Activated gamma-delta T cell (primary cell): ENCODE results near the gene TOMM70.
A peak's percentile ranks its signal among the peaks of the same experiment; 100 is the strongest.
"Not testable (repeated sequence)": the region's sequence is repeated elsewhere in the genome, so short reads cannot be mapped to it uniquely, and the experiment has no call there.

Experiments
- DNase-seq: peaks from one replicate; lab custom pipeline; 2025; lab: John Stamatoyannopoulos, UW

Gene TOMM70

GRCh38 chr3:100364421-100364820 is 36.5 kb downstream of the TOMM70 start:
- no peak for DNase-seq

DNA sequence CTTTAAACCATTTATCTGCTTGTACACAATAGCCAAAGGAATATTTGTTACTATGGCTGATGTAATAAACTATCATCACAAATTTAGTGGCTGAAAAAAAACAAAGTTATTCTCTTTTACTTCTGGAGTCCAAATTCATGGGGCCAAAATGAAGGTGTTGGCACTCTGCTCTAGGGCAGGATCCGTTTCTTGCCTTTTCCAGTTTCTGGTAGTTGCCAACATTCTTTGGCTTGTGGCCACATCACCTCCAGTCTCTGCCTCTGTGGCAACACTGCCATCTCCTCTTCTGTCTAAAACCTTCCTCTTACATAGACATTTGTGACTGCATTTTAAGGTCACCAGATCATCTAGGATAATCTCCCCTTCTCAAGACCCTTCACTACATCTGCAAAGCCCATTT is 39.0 kb downstream of the TOMM70 start:
- no peak for DNase-seq

GRCh38 chr3:100360757-100361496 is 40.0 kb downstream of the TOMM70 start:
- no peak for DNase-seq

- DNase-seq: no peak
Observed at GRCh38 chr3:100359035-100359434, 41.9 kb downstream of the TOMM70 start.

DNA sequence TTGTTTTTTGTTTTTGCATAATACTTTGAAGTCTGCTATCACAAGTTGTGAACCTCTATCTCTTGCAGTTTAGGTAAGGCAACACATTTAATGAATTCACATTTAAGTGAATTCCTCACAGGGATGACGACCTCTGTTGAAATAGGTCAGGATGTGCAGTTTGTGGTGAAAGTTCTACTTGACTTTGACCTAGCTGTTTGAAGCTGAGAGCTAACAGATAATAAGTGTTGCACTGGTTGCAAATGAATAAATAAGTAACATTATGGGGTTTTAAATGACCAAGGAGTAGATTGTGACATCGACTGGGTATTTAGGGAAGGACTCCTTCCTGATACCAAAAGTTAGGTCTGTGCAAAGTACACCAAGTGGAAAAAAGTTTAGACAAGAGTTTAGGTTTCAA is 42.5 kb downstream of the TOMM70 start:
- no peak for DNase-seq

- DNase-seq: no peak
Observed at GRCh38 chr3:100354850-100355249, 46.0 kb downstream of the TOMM70 start.

DNA sequence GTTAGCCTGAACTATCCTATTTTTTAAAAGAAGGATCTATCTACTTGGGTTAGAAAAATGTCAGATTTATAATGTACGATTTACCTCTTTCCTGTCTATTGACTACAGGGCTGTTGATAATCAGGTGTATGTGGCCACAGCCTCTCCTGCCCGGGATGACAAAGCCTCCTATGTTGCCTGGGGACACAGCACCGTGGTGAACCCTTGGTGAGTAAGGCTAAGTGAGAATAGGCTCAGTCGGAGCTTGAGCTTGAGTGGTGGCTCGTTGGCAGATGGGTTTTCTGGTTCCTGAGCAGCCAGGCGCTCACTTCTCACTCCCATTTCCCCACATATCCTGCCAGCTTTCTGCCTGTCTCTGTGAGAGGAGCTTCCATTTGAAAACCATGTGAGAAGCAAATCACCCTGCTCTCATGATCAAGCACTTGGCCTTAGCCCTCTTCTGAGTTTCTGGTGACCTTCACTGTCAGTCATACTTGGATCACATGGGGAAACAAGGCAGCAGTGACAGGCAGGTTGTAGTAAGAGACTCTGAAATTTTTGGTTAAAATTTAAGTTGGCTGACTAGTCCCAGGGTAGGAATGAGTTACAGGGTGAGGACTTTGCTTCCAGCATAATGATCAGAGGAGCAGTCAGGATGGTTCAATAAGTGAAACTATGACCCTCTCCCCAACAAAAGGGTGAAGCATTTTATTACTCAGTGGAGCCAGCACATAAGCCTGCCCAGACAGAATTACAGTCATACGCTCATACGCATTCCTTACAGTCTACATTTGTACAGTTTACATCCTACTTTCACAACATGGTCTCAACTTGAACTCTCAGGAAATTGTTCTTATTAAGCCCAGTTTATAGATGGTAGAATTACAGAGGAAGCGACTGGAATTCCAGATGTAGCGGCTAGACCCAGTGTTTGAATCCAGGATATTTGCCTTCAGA is 48.3 kb downstream of the TOMM70 start:
- DNase-seq: no peak

DNA sequence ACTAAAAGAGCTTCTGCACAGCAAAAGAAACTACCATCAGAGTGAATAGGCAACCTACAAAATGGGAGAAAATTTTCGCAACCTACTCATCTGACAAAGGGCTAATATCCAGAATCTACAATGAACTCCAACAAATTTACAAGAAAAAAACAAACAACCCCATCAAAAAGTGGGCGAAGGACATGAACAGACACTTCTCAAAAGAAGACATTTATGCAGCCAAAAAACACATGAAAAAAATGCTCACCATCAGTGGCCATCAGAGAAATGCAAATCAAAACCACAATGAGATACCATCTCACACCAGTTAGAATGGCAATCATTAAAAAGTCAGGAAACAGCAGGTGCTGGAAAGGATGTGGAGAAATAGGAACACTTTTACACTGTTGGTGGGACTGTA is 49.1 kb downstream of the TOMM70 start:
- not testable (repeated sequence) for DNase-seq

DNA sequence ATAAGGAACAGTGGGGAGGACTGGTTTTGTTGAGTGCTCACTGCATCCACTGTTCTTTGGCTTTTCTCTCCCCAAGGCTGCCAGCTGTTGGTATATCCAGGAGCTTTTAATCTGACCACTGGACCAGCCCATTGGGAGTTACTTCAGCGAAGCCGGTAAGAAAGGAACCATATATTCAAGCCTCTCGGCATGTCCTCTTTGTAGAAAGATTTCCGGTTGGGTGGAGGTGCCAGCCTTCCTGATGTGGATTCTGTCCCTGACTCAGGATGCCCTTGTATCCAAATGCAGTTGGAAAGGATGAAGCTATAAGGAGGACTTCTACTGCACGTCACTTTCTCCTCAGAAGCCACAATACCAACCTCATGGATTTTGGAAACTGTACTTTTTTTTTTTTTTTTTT is 52.2 kb downstream of the TOMM70 start:
- no peak for DNase-seq

DNA sequence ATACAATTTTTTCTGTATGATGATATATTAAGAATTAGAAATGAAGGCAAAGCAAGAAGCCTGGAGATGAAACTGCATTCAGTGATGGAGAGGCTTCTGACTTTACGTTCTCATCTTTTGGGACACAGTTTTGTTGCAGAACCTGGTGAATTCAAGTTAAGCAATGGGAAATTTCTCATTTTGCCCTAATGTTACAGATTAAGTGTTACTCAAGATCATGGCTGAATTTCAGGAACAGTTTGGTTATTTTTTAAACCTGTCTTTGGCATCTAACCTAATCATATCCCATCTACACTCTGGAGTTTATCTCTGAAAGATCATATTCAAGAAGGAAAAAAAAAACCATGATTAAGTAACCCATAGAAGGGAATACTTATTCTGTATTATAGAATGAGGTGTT is 60.4 kb downstream of the TOMM70 start:
- no peak for DNase-seq

- DNase-seq: no peak
Observed at GRCh38 chr3:100339786-100340185, 61.1 kb downstream of the TOMM70 start.

DNA sequence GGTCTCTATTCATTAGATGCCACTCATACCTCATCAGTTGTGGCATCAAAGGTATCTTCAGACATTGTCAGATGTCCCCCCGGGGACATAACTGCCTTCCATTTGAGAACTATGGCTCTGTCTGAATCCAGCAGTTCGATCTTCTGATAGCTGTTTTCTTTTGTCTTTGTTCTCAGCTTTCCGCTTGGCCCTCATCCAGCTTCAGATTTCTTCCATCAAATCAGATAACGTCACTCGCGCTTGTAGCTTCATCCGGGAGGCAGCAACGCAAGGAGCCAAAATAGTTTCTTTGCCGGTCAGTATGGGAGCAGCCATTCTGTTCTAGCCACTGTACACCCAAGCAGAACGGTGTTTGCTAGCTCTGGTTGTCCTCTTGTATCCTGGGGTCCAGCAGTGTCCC is 62.0 kb downstream of the TOMM70 start:
- no peak for DNase-seq

DNA sequence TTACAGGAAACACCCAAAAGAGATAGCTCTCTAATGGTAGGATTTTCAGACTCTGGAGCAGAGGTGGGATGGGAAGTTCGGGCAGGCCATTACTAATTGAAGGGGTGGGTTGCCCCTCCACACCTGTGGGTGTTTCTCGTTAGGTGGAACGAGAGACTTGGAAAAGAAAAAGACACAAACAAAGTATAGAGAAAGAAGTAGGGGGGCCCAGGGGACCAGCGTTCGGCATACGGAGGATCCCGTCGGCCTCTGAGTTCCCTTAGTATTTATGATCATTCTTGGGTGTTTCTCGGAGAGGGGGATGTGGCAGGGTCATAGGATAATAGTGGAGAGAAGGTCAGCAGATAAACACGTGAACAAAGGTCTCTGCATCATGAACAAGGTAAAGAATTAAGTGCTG is 64.7 kb downstream of the TOMM70 start:
- DNase-seq: not testable (repeated sequence)

DNA sequence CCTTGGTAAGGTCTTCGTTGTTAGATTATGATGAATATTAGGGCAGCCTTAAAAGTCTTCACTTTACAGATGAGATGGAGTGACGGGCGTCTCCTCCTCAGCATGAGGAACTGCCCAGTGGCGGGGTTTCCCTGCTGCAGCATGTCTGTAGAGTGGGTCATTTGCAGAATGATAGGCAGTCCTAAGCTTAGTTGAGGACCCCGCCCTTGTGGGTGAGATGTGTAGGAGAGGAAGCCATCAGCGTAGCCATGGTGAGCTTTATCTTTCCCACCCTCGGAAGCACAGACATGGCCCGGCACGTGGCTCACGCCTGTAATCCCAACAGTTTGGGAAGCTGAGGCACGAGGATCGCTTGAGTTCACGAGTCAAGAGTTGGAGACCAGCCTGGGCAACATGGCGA is 65.5 kb downstream of the TOMM70 start:
- DNase-seq: no peak

DNA sequence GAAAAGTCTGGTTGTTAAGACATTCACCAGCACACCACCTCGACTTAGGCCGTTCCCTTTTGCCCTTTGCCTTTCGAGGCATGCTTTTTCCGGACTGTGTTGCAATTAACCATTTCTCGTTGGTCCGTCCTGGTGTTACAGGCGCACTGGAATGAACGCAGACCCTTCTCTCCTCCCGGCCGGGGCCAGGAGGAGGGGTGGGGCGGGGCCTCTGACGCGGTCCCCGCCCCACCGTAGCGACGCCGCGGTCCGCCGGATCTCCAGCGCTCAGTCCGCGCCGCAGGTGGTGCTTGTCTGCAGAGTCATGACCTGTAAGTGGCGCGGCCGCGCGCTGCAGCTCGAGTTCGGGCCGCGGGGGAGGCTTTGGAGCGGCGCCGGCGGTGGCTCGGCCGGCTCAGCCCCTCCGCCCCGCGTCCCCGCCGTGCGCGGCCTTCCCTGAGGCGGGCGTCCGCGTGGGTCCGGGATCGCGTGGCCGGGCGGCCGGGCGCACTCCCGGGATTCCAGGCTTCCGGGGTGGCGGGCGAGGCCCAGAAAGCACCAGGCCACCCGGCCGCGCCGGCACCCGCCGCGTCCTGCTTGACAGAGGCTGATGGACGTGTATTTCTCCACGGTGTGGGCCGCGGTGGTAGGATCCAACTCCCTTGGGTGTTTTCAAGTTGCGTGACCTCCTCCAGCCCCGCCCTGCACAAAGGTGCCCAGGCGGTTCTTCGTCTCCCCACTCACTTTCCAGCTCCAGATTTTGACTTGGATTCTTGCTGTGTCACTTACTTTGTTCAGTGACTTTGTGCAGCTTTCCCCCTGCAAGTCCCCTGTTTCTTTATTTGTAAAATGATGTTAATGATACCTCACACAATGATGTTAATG is 66.2 kb downstream of the TOMM70 start, which contains the start of gene NIT2:
Gene NIT2 (plus strand): TSS at position 270 of the 864 bp plus-strand sequence. CDS start 35 bp downstream, at position 305.
- peak; percentile 70 for DNase-seq

DNA sequence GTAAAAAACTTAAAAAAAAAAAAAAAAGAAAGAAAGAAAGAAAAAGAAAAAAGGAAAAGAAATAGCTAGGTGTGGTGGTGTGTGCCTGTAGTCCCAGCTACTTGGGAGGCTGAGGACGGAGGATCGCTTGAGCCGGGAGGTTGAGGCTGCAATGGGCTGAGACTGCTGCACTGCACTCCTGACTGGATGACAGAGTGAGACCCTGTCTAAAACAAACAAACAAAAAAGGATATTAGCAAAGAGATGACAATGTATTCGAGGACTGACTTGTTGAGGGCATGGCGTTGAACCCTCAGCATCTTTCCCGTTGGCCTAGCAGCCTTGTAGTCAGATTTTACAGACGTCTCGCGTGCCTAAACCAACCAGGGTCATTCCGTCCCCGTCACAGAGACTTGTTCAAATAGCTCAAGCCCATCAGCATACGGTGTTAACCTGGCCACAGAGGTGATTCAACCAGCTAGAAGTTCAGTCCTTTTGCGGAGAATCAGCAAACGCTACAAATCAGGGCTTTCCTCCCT is 66.9 kb downstream of the TOMM70 start:
- no peak for DNase-seq

DNA sequence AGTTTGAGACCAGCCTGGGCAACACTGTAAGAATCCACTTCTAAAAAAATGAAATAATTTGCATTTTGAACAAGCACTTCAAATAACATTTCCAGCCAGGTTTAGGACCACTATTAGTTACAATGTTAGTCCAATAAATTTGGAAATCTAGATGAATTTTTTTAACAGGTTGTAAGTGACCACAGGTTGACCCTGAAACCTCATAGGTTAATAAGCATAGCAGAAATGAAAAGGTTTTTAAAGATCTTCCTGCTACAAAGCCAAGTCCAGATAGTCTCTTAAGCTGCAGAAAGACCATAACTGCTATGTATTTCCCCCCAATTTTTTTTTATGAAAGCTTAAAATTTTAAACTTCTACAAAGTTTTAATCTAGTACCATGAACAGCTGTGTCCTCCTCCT is 67.8 kb downstream of the TOMM70 start:
- DNase-seq: no peak

GRCh38 chr3:100331660-100332059 is 69.2 kb downstream of the TOMM70 start:
- DNase-seq: no peak

GRCh38 chr3:100330651-100331050 is 70.2 kb downstream of the TOMM70 start:
- no peak for DNase-seq

DNA sequence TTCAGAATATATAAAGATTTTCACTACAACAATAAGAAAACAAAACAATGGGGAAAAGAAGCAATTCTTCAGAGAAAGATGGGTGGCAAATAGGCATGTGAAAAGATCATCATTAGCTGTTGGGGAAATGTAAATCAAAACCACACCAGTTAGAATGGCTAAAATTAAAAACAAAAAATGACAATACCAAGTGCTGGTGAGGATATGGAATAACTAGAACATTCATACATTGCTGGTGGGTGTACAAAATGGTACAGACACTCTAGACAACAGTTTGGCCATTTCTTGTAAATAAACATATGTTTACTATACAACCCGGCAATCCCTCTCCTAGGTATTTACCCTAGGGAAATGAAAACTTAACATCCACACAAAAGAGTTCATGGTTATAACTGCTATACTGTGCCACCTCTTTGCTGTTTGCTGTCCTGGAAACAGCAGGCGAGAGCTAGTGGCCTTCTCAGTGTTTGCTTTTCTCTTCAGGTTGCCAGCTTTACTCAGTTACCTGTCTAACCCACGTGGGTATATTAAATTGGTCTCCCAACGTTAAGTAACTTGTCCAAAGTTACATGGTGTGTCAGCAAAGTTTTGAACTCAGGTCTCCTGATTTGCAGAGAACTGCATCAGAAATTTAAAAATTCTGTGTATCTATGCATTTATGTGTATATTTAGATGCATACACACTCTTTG is 70.9 kb downstream of the TOMM70 start:
- no peak for DNase-seq

DNA sequence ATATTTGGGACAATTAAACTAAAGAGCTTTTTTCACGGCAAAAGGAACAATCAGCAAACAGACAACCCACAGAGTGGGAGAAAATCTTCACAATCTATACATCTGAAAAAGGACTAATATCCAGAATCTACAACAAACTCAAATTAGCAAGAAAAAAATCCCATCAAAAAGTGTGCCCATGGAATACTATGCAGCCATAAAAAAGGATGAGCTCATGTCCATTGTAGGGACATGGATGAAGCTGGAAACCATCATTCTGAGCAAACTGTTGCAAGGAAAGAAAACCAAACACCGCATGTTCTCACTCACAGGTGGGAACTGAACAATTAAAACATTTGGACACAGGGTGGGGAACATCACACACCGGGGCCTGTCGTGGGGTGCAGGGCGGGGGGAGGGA is 73.5 kb downstream of the TOMM70 start:
- DNase-seq: not testable (repeated sequence)
